ENCODE measurements around the gene SLC35B3. TPM values are rescaled to one million over a fixed set of nuclear protein-coding genes. Genes with fewer than 3 reads are reported as not detected.
"Not testable (repeated sequence)": the region's sequence is repeated elsewhere in the genome, so short reads cannot be mapped to it uniquely, and the experiment has no call there.

The SLC35B3 gene
- total RNA-seq, 1 experiment from 2014 or later: 41.3 TPM

GRCh38 chr6:8434727-8435092 is 635 bp downstream of the SLC35B3 start:
- Histone ChIP-seq H3K4me3 (ENCODE audit: low read depth, low read length) (peak overlapping the region; percentile 100), H3K36me3 (ENCODE audit: control insufficient read depth, insufficient read depth, low read length) (no peaks in the 10 kb centered on the region; the same call in 1 of the 2 replicates), H3K4me1 (peaks cover 45% of the 10 kb centered on the region), H3K27me3 (replicated peaks; ENCODE audit: control insufficient read depth, insufficient read depth, low read length) (no peaks in the 10 kb centered on the region), H3K9me3 (no peaks in the 10 kb centered on the region)
- Mint-ChIP-seq H3K27me3 (ENCODE audit: insufficient read depth, unreplicated experiment) (no peaks in the 10 kb centered on the region), H3K9me3 (ENCODE audit: unreplicated experiment) (no peaks in the 10 kb centered on the region), H3K27ac (ENCODE audit: unreplicated experiment) (peak overlapping the region; percentile 89), H3K36me3 (ENCODE audit: insufficient read depth, unreplicated experiment) (peaks cover 40% of the 10 kb centered on the region), H3K4me3 (ENCODE audit: unreplicated experiment) (peak overlapping the region; percentile 90), H3K4me1 (ENCODE audit: low read depth, unreplicated experiment) (peaks cover 45% of the 10 kb centered on the region)
- BruUV-seq (replicated peaks): no TSS peak
- intact Hi-C loops (cut with micrococcal nuclease; ENCODE audit: unreplicated experiment): loop anchor here (1.0 kb wide), 1 partner anchor 12 kb away; no protein-coding TSS in a partner anchor
- no peak for DNase-seq
- CTCF ChIA-PET: no interaction called here
- no peak for TF ChIP-seq CTCF (IDR thresholded peaks at IDR 0.05; ENCODE audit: insufficient read depth in 1 of 2, low read depth in 1 of 2, low read length in 1 of 2, severe bottlenecking in 1 of 2, unreplicated experiment in 1 of 2)
- POLR2A ChIA-PET: no interaction called here

- Histone ChIP-seq H3K9me3 (no peaks in the 10 kb centered on the region), H3K4me3 (ENCODE audit: low read depth, low read length) (no peak overlapping the region), H3K36me3 (ENCODE audit: control insufficient read depth, insufficient read depth, low read length) (no peaks in the 10 kb centered on the region; the same call in 1 of the 2 replicates), H3K27me3 (replicated peaks; ENCODE audit: control insufficient read depth, insufficient read depth, low read length) (no peaks in the 10 kb centered on the region), H3K4me1 (peaks cover 28% of the 10 kb centered on the region)
- no TSS peak for BruUV-seq (replicated peaks)
- H3K9me3 Mint-ChIP-seq (ENCODE audit: unreplicated experiment): no peaks in the 10 kb centered on the region
- H3K4me3 Mint-ChIP-seq (ENCODE audit: unreplicated experiment): peak overlapping the region; percentile 90
- intact Hi-C loops (cut with micrococcal nuclease; ENCODE audit: unreplicated experiment): no loop called here
- H3K36me3 Mint-ChIP-seq (ENCODE audit: insufficient read depth, unreplicated experiment): peaks cover 36% of the 10 kb centered on the region
- ChIA-PET CTCF (no interaction called here), POLR2A (no interaction called here)
- TF ChIP-seq CTCF (IDR thresholded peaks at IDR 0.05; ENCODE audit: insufficient read depth in 1 of 2, low read depth in 1 of 2, low read length in 1 of 2, severe bottlenecking in 1 of 2, unreplicated experiment in 1 of 2): no peak
- no peak for DNase-seq
- H3K27me3 Mint-ChIP-seq (ENCODE audit: insufficient read depth, unreplicated experiment): no peaks in the 10 kb centered on the region
- H3K4me1 Mint-ChIP-seq (ENCODE audit: low read depth, unreplicated experiment): peaks cover 26% of the 10 kb centered on the region
- peak overlapping the region; percentile 12 for H3K27ac Mint-ChIP-seq (ENCODE audit: unreplicated experiment)
Observed at GRCh38 chr6:8432614-8433013, 2.7 kb downstream of the SLC35B3 start.

DNA sequence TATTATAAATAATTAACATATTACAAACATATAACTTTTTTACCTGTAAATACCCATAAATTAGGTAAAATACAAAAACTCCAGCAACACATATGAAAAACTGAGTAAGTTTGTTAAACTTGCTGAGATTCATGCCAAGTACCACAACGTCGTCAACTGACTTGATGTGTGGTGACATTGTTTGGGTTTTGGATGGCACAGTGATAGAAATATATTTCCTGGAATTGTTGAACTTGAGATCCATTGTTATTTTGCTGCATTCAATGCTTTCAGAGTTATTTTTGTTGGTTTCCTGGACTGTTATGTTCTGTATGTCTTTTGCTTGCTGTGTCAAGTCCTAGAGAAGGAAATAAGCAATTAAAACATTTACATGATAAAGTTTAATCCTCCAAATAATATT is 5.5 kb downstream of the SLC35B3 start:
- POLR2A ChIA-PET: no interaction called here
- Mint-ChIP-seq H3K9me3 (ENCODE audit: unreplicated experiment) (no peaks in the 10 kb centered on the region), H3K4me3 (ENCODE audit: unreplicated experiment) (no peak overlapping the region), H3K27ac (ENCODE audit: unreplicated experiment) (no peak overlapping the region), H3K27me3 (ENCODE audit: insufficient read depth, unreplicated experiment) (no peaks in the 10 kb centered on the region), H3K4me1 (ENCODE audit: low read depth, unreplicated experiment) (peaks cover 18% of the 10 kb centered on the region), H3K36me3 (ENCODE audit: insufficient read depth, unreplicated experiment) (peaks cover 43% of the 10 kb centered on the region)
- BruUV-seq (replicated peaks): no TSS peak
- no peak for DNase-seq
- Histone ChIP-seq H3K4me3 (ENCODE audit: low read depth, low read length) (no peak overlapping the region), H3K36me3 (ENCODE audit: control insufficient read depth, insufficient read depth, low read length) (no peaks in the 10 kb centered on the region; the same call in 1 of the 2 replicates), H3K9me3 (no peaks in the 10 kb centered on the region), H3K4me1 (peaks cover 15% of the 10 kb centered on the region), H3K27me3 (replicated peaks; ENCODE audit: control insufficient read depth, insufficient read depth, low read length) (no peaks in the 10 kb centered on the region)
- TF ChIP-seq CTCF (IDR thresholded peaks at IDR 0.05; ENCODE audit: insufficient read depth in 1 of 2, low read depth in 1 of 2, low read length in 1 of 2, severe bottlenecking in 1 of 2, unreplicated experiment in 1 of 2): no peak
- intact Hi-C loops (cut with micrococcal nuclease; ENCODE audit: unreplicated experiment): no loop called here
- CTCF ChIA-PET: no interaction called here

DNA sequence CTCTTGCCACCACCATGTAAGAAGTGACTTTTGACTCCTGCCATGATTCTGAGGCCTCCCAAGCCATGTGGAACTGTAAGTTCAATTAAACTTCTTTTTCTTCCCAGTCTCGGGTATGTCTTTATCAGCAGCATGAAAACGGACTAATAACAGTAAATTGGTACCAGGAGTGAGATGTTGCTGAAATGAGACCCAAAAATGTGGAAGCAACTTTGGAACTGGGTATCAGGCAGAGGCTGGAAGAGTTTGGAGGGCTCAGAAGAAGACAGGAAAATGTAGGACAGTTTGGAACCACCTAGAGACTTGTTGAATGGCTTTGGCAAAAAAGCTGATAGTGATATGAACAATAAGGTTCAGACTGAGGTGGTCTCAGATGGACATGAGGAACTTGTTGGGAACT is 8.8 kb downstream of the SLC35B3 start:
- CTCF ChIA-PET; H3K27me3 ChIP-seq (replicated peaks; ENCODE audit: control insufficient read depth, insufficient read depth, low read length); H3K4me3 ChIP-seq (ENCODE audit: low read depth, low read length); H3K4me3 Mint-ChIP-seq (ENCODE audit: unreplicated experiment); H3K27me3 Mint-ChIP-seq (ENCODE audit: insufficient read depth, unreplicated experiment); BruUV-seq (replicated peaks); H3K4me1 ChIP-seq; H3K36me3 ChIP-seq (ENCODE audit: control insufficient read depth, insufficient read depth, low read length); H3K9me3 ChIP-seq; H3K4me1 Mint-ChIP-seq (ENCODE audit: low read depth, unreplicated experiment); intact Hi-C loops (cut with micrococcal nuclease; ENCODE audit: unreplicated experiment); DNase-seq; POLR2A ChIA-PET; H3K27ac Mint-ChIP-seq (ENCODE audit: unreplicated experiment); H3K9me3 Mint-ChIP-seq (ENCODE audit: unreplicated experiment): not testable (repeated sequence)
- peaks cover 53% of the 10 kb centered on the region for H3K36me3 Mint-ChIP-seq (ENCODE audit: insufficient read depth, unreplicated experiment)
